HepG2 (cell line): Measurements from ENCODE around the gene DENND10. TPM values are rescaled to one million over a fixed set of nuclear protein-coding genes. Genes with fewer than 3 reads are reported as not detected.

Source experiments
- ETV5 ChIP-seq: IDR thresholded peaks from 2 replicates; pipeline ENCODE4 v1.6.1; 2018; ENCODE audit warnings: missing biosample characterization, missing genetic modification reagents, inconsistent platforms, borderline replicate concordance
- EZH2 ChIP-seq: conservative IDR thresholded peaks from 2 replicates; pipeline ENCODE4 v1.6.1; 2012; ENCODE audit warnings: mild to moderate bottlenecking, low read depth, low read length, moderate library complexity
- JARID2 ChIP-seq: sonication (generic); formaldehyde crosslinking; IDR thresholded peaks from 2 replicates; pipeline ENCODE4 v1.8.1; 2023; ENCODE audit warnings: missing genetic modification reagents, inconsistent platforms; ENCODE audit not compliant: insufficient replicate concordance
- MAFG ChIP-seq: sonication (generic); formaldehyde crosslinking; IDR thresholded peaks from 2 replicates; pipeline ENCODE4 v1.5.1; 2020; ENCODE audit warnings: mild to moderate bottlenecking, missing genetic modification reagents
- MXD1 ChIP-seq: sonication (generic); formaldehyde crosslinking; IDR thresholded peaks from 2 replicates; pipeline ENCODE4 v1.4.0; 2020; ENCODE audit warnings: mild to moderate bottlenecking, missing genetic modification reagents
- MYNN ChIP-seq: sonication (generic); formaldehyde crosslinking; IDR thresholded peaks from 2 replicates; pipeline ENCODE4 v1.4.0; 2020; ENCODE audit warnings: mild to moderate bottlenecking, low read depth, missing genetic modification reagents
- RBAK ChIP-seq: sonication (generic); formaldehyde crosslinking; IDR thresholded peaks from 2 replicates; pipeline ENCODE4 v1.5.1; 2020; ENCODE audit warnings: mild to moderate bottlenecking, missing genetic modification reagents
- RELA ChIP-seq: sonication (generic); formaldehyde crosslinking; IDR thresholded peaks from 2 replicates; pipeline ENCODE4 v1.4.0; 2020; ENCODE audit warnings: missing genetic modification reagents
- SMAD1 ChIP-seq: sonication (generic); formaldehyde crosslinking; IDR thresholded peaks from 2 replicates; pipeline ENCODE4 v1.4.0; 2020; ENCODE audit warnings: missing genetic modification reagents, low read depth, mild to moderate bottlenecking, borderline replicate concordance
- STAT5B ChIP-seq: sonication (generic); formaldehyde crosslinking; IDR thresholded peaks from 2 replicates; pipeline ENCODE4 v1.4.0; 2020; ENCODE audit warnings: missing genetic modification reagents
- ZFP90 ChIP-seq: sonication (generic); formaldehyde crosslinking; IDR thresholded peaks from 2 replicates; pipeline ENCODE4 v1.8.0; 2022; ENCODE audit warnings: missing genetic modification reagents, mild to moderate bottlenecking, inconsistent platforms, borderline replicate concordance
- ZNF281 ChIP-seq: sonication (generic); formaldehyde crosslinking; IDR thresholded peaks from 2 replicates; pipeline ENCODE4 v1.4.0; 2020; ENCODE audit warnings: missing genetic modification reagents, borderline replicate concordance
- ZNF674 ChIP-seq: sonication (generic); formaldehyde crosslinking; IDR thresholded peaks from 2 replicates; pipeline ENCODE4 v1.5.0; 2020; ENCODE audit warnings: low read depth, mild to moderate bottlenecking, missing genetic modification reagents
- ZNF678 ChIP-seq: sonication (generic); formaldehyde crosslinking; IDR thresholded peaks from 2 replicates; pipeline ENCODE4 v1.4.0; 2020; ENCODE audit warnings: mild to moderate bottlenecking, missing genetic modification reagents
- polyA plus RNA-seq, 8 experiments: library from polyadenylated mRNA; depleted of rRNA in 3 of 8; stranded (reverse) in 7 of 8; unstranded in 1 of 8; fragments of >200 nt; fragmentation: Illumina TruSeq in 4 of 8; extraction: Trizol in 4 of 8; gene quantifications; 2 replicates each; pipeline versions ENCODE4 v1.2.1 to v1.2.3, GENCODE V29; 2011 to 2016; ENCODE audit warnings: low read depth in 4 of 8, missing spikeins in 1 of 8, mixed read lengths in 1 of 8; ENCODE audit not compliant: insufficient read depth in 1 of 8
- total RNA-seq, 5 experiments: library from RNA; depleted of rRNA; stranded (reverse); fragments of >200 nt; fragmentation: Illumina TruSeq; extraction: Trizol; gene quantifications; 2 replicates each; pipeline ENCODE4 v1.2.3, GENCODE V29; 2016; ENCODE audit warnings: low read depth in 1 of 5
- TF ChIP-seq, protein P1 (sequence below): sonication (generic); formaldehyde crosslinking; IDR thresholded peaks from 2 replicates; pipeline ENCODE4 v1.4.0; 2020; ENCODE audit warnings: mild to moderate bottlenecking, missing genetic modification reagents
- TF ChIP-seq, protein P2 (sequence below): sonication (generic); formaldehyde crosslinking; IDR thresholded peaks from 2 replicates; pipeline ENCODE4 v1.4.0; 2020; ENCODE audit warnings: missing genetic modification reagents, borderline replicate concordance
- TF ChIP-seq, protein P3 (sequence below): sonication (generic); formaldehyde crosslinking; IDR thresholded peaks from 2 replicates; pipeline ENCODE4 v1.8.0; 2022; ENCODE audit warnings: missing genetic modification reagents, mild to moderate bottlenecking, borderline replicate concordance

DENND10 gene
- total and polyA plus RNA-seq, 2 of the 13 experiments (the other 11 are each of a cell fraction or from before 2014, with no cell fraction given): 43.7 to 78.8 TPM

GRCh38 chr10:119178372-119179119, 74.6 kb downstream of the DENND10 start, which contains the start of gene PRDX3 (continued):
- TF ChIP-seq, protein P1, sequence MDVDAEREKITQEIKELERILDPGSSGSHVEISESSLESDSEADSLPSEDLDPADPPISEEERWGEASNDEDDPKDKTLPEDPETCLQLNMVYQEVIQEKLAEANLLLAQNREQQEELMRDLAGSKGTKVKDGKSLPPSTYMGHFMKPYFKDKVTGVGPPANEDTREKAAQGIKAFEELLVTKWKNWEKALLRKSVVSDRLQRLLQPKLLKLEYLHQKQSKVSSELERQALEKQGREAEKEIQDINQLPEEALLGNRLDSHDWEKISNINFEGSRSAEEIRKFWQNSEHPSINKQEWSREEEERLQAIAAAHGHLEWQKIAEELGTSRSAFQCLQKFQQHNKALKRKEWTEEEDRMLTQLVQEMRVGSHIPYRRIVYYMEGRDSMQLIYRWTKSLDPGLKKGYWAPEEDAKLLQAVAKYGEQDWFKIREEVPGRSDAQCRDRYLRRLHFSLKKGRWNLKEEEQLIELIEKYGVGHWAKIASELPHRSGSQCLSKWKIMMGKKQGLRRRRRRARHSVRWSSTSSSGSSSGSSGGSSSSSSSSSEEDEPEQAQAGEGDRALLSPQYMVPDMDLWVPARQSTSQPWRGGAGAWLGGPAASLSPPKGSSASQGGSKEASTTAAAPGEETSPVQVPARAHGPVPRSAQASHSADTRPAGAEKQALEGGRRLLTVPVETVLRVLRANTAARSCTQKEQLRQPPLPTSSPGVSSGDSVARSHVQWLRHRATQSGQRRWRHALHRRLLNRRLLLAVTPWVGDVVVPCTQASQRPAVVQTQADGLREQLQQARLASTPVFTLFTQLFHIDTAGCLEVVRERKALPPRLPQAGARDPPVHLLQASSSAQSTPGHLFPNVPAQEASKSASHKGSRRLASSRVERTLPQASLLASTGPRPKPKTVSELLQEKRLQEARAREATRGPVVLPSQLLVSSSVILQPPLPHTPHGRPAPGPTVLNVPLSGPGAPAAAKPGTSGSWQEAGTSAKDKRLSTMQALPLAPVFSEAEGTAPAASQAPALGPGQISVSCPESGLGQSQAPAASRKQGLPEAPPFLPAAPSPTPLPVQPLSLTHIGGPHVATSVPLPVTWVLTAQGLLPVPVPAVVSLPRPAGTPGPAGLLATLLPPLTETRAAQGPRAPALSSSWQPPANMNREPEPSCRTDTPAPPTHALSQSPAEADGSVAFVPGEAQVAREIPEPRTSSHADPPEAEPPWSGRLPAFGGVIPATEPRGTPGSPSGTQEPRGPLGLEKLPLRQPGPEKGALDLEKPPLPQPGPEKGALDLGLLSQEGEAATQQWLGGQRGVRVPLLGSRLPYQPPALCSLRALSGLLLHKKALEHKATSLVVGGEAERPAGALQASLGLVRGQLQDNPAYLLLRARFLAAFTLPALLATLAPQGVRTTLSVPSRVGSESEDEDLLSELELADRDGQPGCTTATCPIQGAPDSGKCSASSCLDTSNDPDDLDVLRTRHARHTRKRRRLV: 0 out of 2 replicates have a peak, but pooled peaks have one; percentile 42
- TF ChIP-seq RELA (no peak), SMAD1 (CRISPR knock-in tag) (no peak), STAT5B (CRISPR knock-in tag) (no peak), MYNN (no peak), RBAK (CRISPR knock-in tag) (no peak), ZNF678 (CRISPR knock-in tag) (no peak), ZFP90 (CRISPR knock-in tag) (peak; percentile 67; the same call in 1 of the 2 replicates), MXD1 (CRISPR knock-in tag) (0 out of 2 replicates have a peak, but pooled peaks have one; percentile 7), ZNF674 (peak; percentile 85; the same call in 1 of the 2 replicates), EZH2 (no peak), MAFG (no peak), ZNF281 (CRISPR knock-in tag) (peak; percentile 25; the same call in 1 of the 2 replicates), JARID2 (CRISPR knock-in tag) (peak; percentile 82), ETV5 (CRISPR knock-in tag) (no peak; the same call in 1 of the 2 replicates)
- TF ChIP-seq, protein P2, sequence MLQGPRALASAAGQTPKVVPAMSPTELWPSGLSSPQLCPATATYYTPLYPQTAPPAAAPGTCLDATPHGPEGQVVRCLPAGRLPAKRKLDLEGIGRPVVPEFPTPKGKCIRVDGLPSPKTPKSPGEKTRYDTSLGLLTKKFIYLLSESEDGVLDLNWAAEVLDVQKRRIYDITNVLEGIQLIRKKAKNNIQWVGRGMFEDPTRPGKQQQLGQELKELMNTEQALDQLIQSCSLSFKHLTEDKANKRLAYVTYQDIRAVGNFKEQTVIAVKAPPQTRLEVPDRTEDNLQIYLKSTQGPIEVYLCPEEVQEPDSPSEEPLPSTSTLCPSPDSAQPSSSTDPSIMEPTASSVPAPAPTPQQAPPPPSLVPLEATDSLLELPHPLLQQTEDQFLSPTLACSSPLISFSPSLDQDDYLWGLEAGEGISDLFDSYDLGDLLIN (CRISPR knock-in tag): no peak
- TF ChIP-seq, protein P3, sequence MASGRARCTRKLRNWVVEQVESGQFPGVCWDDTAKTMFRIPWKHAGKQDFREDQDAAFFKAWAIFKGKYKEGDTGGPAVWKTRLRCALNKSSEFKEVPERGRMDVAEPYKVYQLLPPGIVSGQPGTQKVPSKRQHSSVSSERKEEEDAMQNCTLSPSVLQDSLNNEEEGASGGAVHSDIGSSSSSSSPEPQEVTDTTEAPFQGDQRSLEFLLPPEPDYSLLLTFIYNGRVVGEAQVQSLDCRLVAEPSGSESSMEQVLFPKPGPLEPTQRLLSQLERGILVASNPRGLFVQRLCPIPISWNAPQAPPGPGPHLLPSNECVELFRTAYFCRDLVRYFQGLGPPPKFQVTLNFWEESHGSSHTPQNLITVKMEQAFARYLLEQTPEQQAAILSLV: peak; percentile 84
